Left lobe of liver (tissue), 2 donors: Measurements from ENCODE around the gene GBA3. TPM values are rescaled to one million over a fixed set of nuclear protein-coding genes. Genes with fewer than 3 reads are reported as not detected.

Experiments
- ATAC-seq: fragments of 200-7000 bp; cut with Tn5 transposase; one replicate; pipeline ENCODE4 v1.9.1; 2020; ENCODE audit warnings: mild to moderate bottlenecking, moderate library complexity
- DNase-seq: peaks from one replicate; pipeline ENCODE4 v3.0.0-alpha.2; 2020; ENCODE audit warnings: low spot score
- total RNA-seq: library from RNA; stranded (reverse); gene quantifications from one replicate; pipeline ENCODE4 v1.2.1, GENCODE V29; 2021
- donor health status: DM: no; HTN: no; CAD: no; lungs with moderate emphysema.
- donor health status: DM: no; HTN: yes; CAD: no.

Gene GBA3
- total RNA-seq, 1 donor from 2014 or later, result 57.4 TPM

- ATAC-seq (no peak), DNase-seq (no peak)
Measured at GRCh38 chr4:22695029-22695428, 2.3 kb downstream of the GBA3 start.

GRCh38 chr4:22695917-22696316 lies 3.2 kb downstream of the GBA3 start:
- DNase-seq (peak; percentile 62), ATAC-seq (peak; percentile 80)

GRCh38 chr4:22703912-22704311 lies 11.2 kb downstream of the GBA3 start:
- no peak for ATAC-seq
- DNase-seq, result no peak

- no peak for ATAC-seq
- DNase-seq, result no peak
Measured at GRCh38 chr4:22707390-22707789, 14.7 kb downstream of the GBA3 start.

GRCh38 chr4:22708961-22709360 lies 16.2 kb downstream of the GBA3 start:
- ATAC-seq (no peak), DNase-seq (no peak)

DNA sequence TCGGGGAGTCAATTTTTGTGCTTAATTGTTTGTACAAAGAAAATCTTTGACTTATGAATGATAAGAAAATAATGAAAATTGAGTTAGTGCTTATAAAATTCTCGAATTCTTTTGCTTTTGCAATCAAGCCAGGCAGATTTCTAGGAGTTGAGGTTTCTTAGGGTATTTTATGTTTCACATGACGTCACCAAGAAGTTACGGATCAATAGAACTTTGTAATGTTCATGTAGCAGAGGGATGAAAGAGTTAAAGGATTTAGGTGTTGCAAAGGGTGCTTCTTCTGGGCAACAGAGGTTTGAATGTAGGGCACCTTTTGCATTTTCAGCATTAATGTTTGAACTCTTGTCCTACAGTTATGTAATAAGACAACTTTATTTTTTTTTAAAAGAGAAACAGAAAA lies 19.4 kb downstream of the GBA3 start:
- ATAC-seq (peak; percentile 46), DNase-seq (no peak)

GRCh38 chr4:22712529-22712928 lies 19.8 kb downstream of the GBA3 start:
- peak; percentile 83 for ATAC-seq

GRCh38 chr4:22713841-22714240 lies 21.1 kb downstream of the GBA3 start:
- DNase-seq (no peak), ATAC-seq (peak; percentile 49)

More at GRCh38 chr4:22712529-22712928, 19.8 kb downstream of the GBA3 start:
- peak; percentile 53 for DNase-seq

DNA sequence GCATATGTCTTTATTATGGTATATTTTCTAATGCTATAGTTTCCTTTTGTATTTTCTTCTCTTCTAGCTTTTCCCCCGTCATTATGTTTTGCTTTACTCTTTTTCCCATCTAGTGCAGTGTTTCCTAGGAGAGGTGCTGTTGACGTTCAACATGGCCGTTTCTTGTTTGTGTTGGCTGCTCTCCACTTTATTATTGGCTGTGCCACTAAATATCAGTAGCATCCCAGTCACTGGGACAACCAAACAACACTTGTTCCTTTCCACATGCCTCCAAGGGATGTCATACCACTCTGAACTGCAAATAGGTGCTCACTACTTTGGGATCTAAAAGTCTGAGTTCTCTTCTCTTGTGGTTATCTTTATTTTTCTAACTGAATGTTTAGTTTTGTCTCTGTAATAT lies 26.5 kb downstream of the GBA3 start:
- DNase-seq (no peak), ATAC-seq (peak; percentile 74)

DNA sequence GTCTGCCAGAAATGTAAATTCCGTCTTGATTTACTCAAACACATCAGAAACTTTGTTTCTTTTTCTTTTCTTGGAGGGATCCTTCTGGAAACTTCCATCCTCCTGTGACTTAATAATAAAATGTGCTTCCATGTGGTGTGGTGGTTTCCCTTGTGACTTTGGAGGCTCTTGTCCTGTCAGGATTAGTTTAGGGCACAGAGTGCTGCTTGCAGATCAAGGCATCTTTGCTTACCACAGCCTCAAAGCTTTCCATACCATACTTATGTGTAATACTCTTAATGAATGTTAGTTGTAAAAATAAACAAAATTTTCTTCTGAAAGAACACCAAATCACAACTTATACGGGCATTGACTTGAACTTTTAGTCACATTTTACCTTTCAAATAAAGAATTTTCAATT lies 27.4 kb downstream of the GBA3 start:
- ATAC-seq (no peak), DNase-seq (no peak)

DNA sequence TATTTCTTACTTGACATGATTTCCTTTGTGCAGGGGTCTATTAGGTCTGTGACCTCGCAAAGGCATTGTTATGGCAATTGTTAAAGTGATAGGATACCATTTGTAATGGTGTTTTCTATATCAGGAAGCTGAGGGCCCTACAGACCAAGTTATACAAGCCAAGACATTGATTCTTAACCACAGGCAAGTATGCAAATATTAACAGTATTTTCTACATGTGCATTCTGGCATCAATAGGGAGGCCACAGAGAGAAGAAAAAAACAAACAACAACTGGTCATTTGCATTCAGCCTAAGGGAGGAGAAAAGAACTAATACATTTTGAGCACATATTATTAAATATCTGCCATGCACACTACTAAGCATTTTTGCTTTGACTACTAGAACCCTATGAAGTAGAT lies 28.5 kb downstream of the GBA3 start:
- no peak for ATAC-seq
- DNase-seq, result no peak

DNA sequence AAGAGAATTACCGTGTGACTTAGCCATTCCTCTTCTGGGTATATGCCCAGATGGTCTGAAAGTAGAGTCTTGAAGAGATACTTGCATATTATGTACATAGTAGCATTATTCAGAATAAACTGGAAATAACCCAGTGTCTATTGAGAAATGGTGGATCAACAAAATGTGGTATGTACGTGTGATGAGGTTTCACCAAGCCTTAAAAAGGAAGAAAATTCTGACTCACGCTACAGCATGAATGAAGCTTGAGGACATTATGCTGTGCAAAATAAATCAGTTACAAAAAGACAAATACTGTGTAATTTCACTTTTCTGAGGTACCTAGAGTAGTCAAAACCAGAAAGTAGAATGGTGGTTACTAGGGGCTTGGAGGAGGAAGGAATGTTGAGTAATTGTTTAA lies 37.3 kb downstream of the GBA3 start:
- DNase-seq, result no peak
- ATAC-seq, result no peak

DNA sequence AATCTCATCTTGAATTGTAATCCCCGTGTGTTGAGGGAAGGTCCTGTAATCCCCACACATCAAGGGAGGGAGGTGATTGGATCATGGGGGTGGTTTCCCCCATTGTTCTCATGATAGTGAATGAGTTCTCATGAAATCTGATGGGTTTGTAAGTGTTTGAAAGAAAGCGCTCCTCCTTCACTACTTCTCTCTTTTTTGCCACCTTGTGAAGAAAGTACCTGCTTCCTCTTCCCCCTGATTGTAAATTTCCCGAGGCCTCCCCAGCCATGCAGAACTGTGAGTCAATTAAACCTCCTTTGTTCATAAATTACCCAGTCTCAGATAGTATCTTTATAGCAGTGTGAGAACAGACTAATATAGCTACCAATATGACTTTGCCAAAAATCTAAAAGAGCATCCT lies 41.1 kb downstream of the GBA3 start:
- no peak for DNase-seq
- ATAC-seq, result no peak

GRCh38 chr4:22736912-22737311 lies 44.2 kb downstream of the GBA3 start:
- DNase-seq (no peak), ATAC-seq (no peak)

GRCh38 chr4:22739968-22740367 lies 47.2 kb downstream of the GBA3 start:
- peak; percentile 38 for ATAC-seq
- DNase-seq, result no peak

DNA sequence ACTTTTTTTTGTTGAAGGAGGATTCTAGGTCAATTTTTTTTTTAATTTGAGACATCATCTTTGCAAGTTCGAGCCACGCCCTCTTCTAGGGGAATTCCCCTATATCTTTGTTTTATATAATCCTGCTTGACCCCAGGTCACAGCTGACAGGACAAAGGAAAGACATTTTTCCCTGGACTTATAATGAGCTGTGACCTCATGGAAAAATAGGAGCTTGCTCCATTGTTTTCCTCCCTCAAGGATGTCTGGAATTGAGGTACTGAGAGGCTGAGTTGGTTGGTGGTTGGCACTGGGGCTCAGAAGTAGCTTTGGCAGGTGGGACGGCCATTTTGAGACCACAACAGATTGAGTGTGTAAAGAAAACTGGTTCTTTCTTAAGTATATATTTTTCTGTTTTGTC lies 49.0 kb downstream of the GBA3 start:
- ATAC-seq, result no peak
- DNase-seq, result no peak

DNA sequence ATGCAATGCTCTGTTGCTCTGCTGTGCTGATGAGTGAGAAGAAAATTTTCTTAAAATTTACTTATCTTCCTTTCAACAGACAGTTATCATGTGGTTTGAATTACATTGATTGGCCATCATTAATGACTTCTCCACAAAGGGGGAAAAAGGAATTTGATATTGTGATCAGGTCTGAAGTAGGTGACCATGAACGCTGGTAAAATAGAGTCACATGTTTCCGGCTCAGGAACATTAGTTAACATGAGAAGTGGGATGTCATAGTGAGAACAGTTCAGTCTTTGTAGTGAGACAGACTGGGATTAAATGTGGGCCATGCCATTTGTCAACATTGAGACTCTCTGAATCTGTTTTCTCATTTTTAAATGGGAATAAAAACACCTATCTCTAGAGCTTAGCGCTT lies 50.6 kb downstream of the GBA3 start:
- no peak for DNase-seq

DNA sequence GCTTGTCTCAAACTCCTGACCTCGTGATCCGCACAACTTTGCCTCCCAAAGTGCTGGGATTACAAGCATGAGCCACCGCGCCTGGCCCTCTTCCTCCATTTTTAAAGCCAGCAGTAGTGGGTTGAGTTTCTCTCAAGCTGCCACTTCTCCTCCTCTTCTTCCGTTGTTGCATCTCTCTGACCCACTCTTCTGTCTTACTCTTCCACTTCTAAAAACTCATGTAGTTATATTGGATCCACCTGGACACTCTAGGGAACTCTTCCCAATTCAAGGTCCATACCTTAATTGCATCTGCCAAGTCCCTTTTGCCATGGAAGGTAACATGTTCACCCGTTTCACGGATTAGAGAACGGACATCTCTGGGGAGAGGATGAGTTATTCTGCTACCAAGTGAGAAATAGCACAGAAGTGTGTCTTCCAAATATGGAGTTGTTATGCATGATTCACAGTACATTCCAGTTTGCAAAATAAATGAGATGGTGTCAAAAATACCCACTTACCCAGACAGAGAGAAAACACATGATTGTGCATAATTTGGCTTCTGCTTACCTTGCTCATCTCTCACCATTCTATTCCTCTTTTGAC lies 51.8 kb downstream of the GBA3 start:
- DNase-seq (no peak), ATAC-seq (no peak)

More for the DNA sequence above, 50.6 kb downstream of the GBA3 start:
- no peak for ATAC-seq

DNA sequence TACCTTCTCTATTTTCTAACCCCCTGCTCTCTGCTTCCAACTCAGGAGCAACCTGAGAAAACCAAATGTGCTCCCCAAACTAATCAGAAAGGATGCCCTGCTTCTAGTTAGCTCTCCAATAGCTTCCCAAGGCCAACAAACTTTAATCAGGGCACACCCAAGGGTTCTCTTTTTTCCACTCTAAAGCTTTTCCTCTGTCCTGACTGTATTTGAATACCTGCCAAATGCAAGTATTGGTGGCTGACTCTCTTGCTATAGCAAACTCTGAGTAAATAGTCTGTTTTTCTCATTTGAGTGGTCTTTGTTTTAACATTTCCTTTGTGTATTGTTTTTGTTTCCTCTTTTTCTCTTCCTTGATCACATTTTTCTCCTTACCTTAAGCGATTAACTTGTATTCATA lies 52.5 kb downstream of the GBA3 start:
- no peak for DNase-seq
- no peak for ATAC-seq

GRCh38 chr4:22754116-22754515 lies 61.4 kb downstream of the GBA3 start:
- no peak for ATAC-seq
- no peak for DNase-seq

DNA sequence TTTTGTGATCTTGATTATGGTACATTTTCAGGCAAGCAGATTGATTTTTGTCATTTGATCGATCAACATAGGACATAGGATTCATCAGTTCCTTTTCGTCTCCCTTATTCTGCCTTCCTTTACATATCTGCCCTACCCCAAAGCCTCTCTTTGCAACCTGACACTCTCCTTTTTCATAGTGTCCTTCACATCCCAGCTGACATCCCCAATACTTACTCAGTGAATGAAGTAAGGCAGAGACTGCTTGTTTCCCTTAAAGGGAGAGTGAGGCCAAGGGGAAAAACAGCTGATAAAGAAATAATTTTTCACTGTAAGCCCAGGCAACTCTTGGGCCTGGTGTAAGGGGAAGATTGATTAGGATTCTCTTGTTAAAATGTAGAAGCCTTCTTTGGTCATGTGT lies 69.8 kb downstream of the GBA3 start:
- ATAC-seq (no peak), DNase-seq (no peak)

- DNase-seq, result no peak
- no peak for ATAC-seq
Measured at GRCh38 chr4:22764183-22764582, 71.4 kb downstream of the GBA3 start.

DNA sequence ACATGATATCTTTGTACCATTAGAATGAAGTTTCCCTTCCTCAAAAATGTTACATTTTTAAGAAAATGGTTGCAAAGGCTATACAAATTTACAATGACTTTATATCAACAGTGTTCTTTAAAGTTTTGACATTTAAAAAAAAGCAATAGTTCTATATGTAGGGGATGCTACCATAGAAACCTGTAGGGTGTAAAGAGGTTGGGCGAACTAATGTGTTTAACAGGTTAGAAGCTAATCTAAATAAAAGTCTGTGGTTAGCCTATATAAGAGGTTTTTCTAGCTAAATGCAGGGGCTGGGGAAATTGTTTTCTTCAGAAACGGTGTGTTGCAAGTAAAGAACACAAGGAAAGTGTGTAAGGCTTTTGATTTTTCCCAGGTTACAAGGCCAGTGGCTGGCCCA lies 73.3 kb downstream of the GBA3 start:
- ATAC-seq (no peak), DNase-seq (no peak)
